Measurements from ENCODE around the gene TP53BP2.

GRCh38 chr1:223742856-223743517 is 102.8 kb downstream of the TP53BP2 start:
- TF ChIP-seq, protein P1, sequence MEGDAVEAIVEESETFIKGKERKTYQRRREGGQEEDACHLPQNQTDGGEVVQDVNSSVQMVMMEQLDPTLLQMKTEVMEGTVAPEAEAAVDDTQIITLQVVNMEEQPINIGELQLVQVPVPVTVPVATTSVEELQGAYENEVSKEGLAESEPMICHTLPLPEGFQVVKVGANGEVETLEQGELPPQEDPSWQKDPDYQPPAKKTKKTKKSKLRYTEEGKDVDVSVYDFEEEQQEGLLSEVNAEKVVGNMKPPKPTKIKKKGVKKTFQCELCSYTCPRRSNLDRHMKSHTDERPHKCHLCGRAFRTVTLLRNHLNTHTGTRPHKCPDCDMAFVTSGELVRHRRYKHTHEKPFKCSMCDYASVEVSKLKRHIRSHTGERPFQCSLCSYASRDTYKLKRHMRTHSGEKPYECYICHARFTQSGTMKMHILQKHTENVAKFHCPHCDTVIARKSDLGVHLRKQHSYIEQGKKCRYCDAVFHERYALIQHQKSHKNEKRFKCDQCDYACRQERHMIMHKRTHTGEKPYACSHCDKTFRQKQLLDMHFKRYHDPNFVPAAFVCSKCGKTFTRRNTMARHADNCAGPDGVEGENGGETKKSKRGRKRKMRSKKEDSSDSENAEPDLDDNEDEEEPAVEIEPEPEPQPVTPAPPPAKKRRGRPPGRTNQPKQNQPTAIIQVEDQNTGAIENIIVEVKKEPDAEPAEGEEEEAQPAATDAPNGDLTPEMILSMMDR (IDR thresholded peaks at IDR 0.05) = no peak
- no peak for TF ChIP-seq POLR2A (IDR thresholded peaks at IDR 0.05)

All from Peyer's patch (tissue), 4 donors.